Adipocyte (in vitro differentiated cells): ENCODE data around the gene EGFR.

Source experiments
- DNase-seq: peaks from one replicate; pipeline ENCODE4 v3.0.0-alpha.2; 2015; ENCODE audit warnings: low read depth
- H3K27me3 ChIP-seq: replicated peaks from 2 replicates; pipeline ENCODE4 v1.7.0; 2013; ENCODE audit warnings: mild to moderate bottlenecking, low read length, moderate library complexity; ENCODE audit not compliant: control insufficient read depth, insufficient read depth
- H3K36me3 ChIP-seq: 2 replicates; pipeline ENCODE4 v1.7.0; 2013; ENCODE audit warnings: low read length, mild to moderate bottlenecking, moderate library complexity; ENCODE audit not compliant: control insufficient read depth, insufficient read depth, severe bottlenecking
- H3K4me1 ChIP-seq: 2 replicates; pipeline ENCODE4 v1.7.0; 2013; ENCODE audit warnings: mild to moderate bottlenecking, low read length, moderate library complexity; ENCODE audit not compliant: control insufficient read depth, insufficient read depth
- H3K4me3 ChIP-seq: 2 replicates; pipeline ENCODE4 v1.7.0; 2013; ENCODE audit warnings: mild to moderate bottlenecking, low read length, moderate library complexity
- H3K9ac ChIP-seq: 2 replicates; pipeline ENCODE4 v1.7.0; 2013; ENCODE audit warnings: mild to moderate bottlenecking, low read length, moderate library complexity
- H3K9me3 ChIP-seq: 2 replicates; pipeline ENCODE4 v1.7.0; 2013; ENCODE audit warnings: mild to moderate bottlenecking, low read length, moderate library complexity; ENCODE audit not compliant: control insufficient read depth

Gene EGFR

GRCh38 chr7:55044791-55045190, 26.0 kb downstream of the EGFR start:
- no peaks in the 10 kb centered on the region for H3K27me3 ChIP-seq
- H3K36me3 ChIP-seq: peaks cover 5% of the 10 kb centered on the region
- peak; percentile 19 for DNase-seq
- H3K9ac ChIP-seq: no peak overlapping the region
- H3K4me1 ChIP-seq: peaks cover 55% of the 10 kb centered on the region
- no peak overlapping the region for H3K4me3 ChIP-seq
- H3K9me3 ChIP-seq: no peaks in the 10 kb centered on the region

GRCh38 chr7:55046582-55047342, 27.9 kb downstream of the EGFR start:
- Histone ChIP-seq H3K36me3 (peaks cover 5% of the 10 kb centered on the region), H3K9ac (no peak overlapping the region), H3K4me3 (no peak overlapping the region), H3K9me3 (no peaks in the 10 kb centered on the region), H3K27me3 (no peaks in the 10 kb centered on the region), H3K4me1 (peaks cover 46% of the 10 kb centered on the region)
- DNase-seq: no peak

GRCh38 chr7:55048221-55048859, 29.5 kb downstream of the EGFR start:
- H3K9me3 ChIP-seq: no peaks in the 10 kb centered on the region
- DNase-seq: peak; percentile 55
- no peak overlapping the region for H3K4me3 ChIP-seq
- peaks cover 5% of the 10 kb centered on the region for H3K36me3 ChIP-seq
- H3K4me1 ChIP-seq: peaks cover 52% of the 10 kb centered on the region
- H3K27me3 ChIP-seq: no peaks in the 10 kb centered on the region
- no peak overlapping the region for H3K9ac ChIP-seq

GRCh38 chr7:55050281-55050680, 31.5 kb downstream of the EGFR start:
- no peaks in the 10 kb centered on the region for H3K9me3 ChIP-seq
- no peaks in the 10 kb centered on the region for H3K27me3 ChIP-seq
- H3K36me3 ChIP-seq: no peaks in the 10 kb centered on the region
- no peak overlapping the region for H3K4me3 ChIP-seq
- DNase-seq: no peak
- H3K4me1 ChIP-seq: peaks cover 45% of the 10 kb centered on the region
- no peak overlapping the region for H3K9ac ChIP-seq

GRCh38 chr7:55052081-55052480, 33.3 kb downstream of the EGFR start:
- no peak overlapping the region for H3K9ac ChIP-seq
- no peak overlapping the region for H3K4me3 ChIP-seq
- H3K9me3 ChIP-seq: no peaks in the 10 kb centered on the region
- peaks cover 46% of the 10 kb centered on the region for H3K4me1 ChIP-seq
- H3K36me3 ChIP-seq: no peaks in the 10 kb centered on the region
- H3K27me3 ChIP-seq: no peaks in the 10 kb centered on the region
- peak; percentile 32 for DNase-seq

- Histone ChIP-seq H3K9me3 (no peaks in the 10 kb centered on the region), H3K9ac (no peak overlapping the region), H3K27me3 (no peaks in the 10 kb centered on the region), H3K36me3 (no peaks in the 10 kb centered on the region), H3K4me1 (peaks cover 52% of the 10 kb centered on the region), H3K4me3 (no peak overlapping the region)
- DNase-seq: peak; percentile 51
Measured at GRCh38 chr7:55052741-55053427, 34.1 kb downstream of the EGFR start.

GRCh38 chr7:55053651-55054571, 35.1 kb downstream of the EGFR start:
- Histone ChIP-seq H3K9ac (peak overlapping the region; percentile 13), H3K4me1 (peaks cover 43% of the 10 kb centered on the region), H3K27me3 (no peaks in the 10 kb centered on the region), H3K36me3 (no peaks in the 10 kb centered on the region), H3K9me3 (no peaks in the 10 kb centered on the region), H3K4me3 (no peak overlapping the region)
- DNase-seq: peak; percentile 6

GRCh38 chr7:55054758-55055157, 35.9 kb downstream of the EGFR start:
- Histone ChIP-seq H3K4me3 (no peak overlapping the region), H3K9me3 (no peaks in the 10 kb centered on the region), H3K27me3 (no peaks in the 10 kb centered on the region), H3K9ac (peak overlapping the region; percentile 13), H3K36me3 (no peaks in the 10 kb centered on the region), H3K4me1 (peaks cover 44% of the 10 kb centered on the region)
- no peak for DNase-seq

- DNase-seq: peak; percentile 31
- H3K9ac ChIP-seq: no peak overlapping the region
- no peaks in the 10 kb centered on the region for H3K36me3 ChIP-seq
- H3K9me3 ChIP-seq: no peaks in the 10 kb centered on the region
- peaks cover 46% of the 10 kb centered on the region for H3K4me1 ChIP-seq
- no peak overlapping the region for H3K4me3 ChIP-seq
- no peaks in the 10 kb centered on the region for H3K27me3 ChIP-seq
Measured at GRCh38 chr7:55055479-55055878, 36.7 kb downstream of the EGFR start.

GRCh38 chr7:55056068-55056467, 37.3 kb downstream of the EGFR start:
- Histone ChIP-seq H3K4me3 (peak overlapping the region; percentile 67), H3K27me3 (no peaks in the 10 kb centered on the region), H3K9me3 (no peaks in the 10 kb centered on the region), H3K36me3 (no peaks in the 10 kb centered on the region), H3K4me1 (peaks cover 52% of the 10 kb centered on the region), H3K9ac (peak overlapping the region; percentile 84)
- DNase-seq: no peak
